KMS-11 (cell line): ENCODE measurements around the gene SPNS1.
"Not testable (repeated sequence)": the region's sequence is repeated elsewhere in the genome, so short reads cannot be mapped to it uniquely, and the experiment has no call there.

Experiments
- H2AFZ ChIP-seq: fragments of 200-600 bp; sonication (generic); 2 replicates; pipeline ENCODE4 v1.6.1; 2016; ENCODE audit warnings: antibody characterized with exemption, mixed run types, low read depth
- H3K27ac ChIP-seq: fragments of 200-600 bp; sonication (generic); 2 replicates; pipeline ENCODE4 v1.6.1; 2016; ENCODE audit warnings: mild to moderate bottlenecking, mixed run types
- H3K27me3 ChIP-seq: fragments of 200-600 bp; sonication (generic); 2 replicates; pipeline ENCODE4 v1.6.1; 2017; ENCODE audit warnings: mild to moderate bottlenecking, low read depth, mixed run types, moderate library complexity; ENCODE audit not compliant: insufficient read depth
- H3K36me3 ChIP-seq: fragments of 200-600 bp; sonication (generic); 2 replicates; pipeline ENCODE4 v1.6.1; 2017; ENCODE audit warnings: mild to moderate bottlenecking, mixed run types; ENCODE audit not compliant: insufficient read depth
- H3K4me1 ChIP-seq: fragments of 200-600 bp; sonication (generic); 2 replicates; pipeline ENCODE4 v1.6.1; 2016; ENCODE audit warnings: mild to moderate bottlenecking, low read depth, mixed run types; ENCODE audit not compliant: poor library complexity, severe bottlenecking
- H3K4me2 ChIP-seq: fragments of 200-600 bp; sonication (generic); 2 replicates; pipeline ENCODE4 v1.7.0; 2016; ENCODE audit warnings: mild to moderate bottlenecking, mixed run types
- H3K4me3 ChIP-seq: fragments of 200-600 bp; sonication (generic); IDR thresholded peaks from 2 replicates; pipeline ENCODE4 v1.6.1; 2017; ENCODE audit warnings: low read depth, low read length, mixed read lengths; ENCODE audit not compliant: insufficient read depth
- H3K79me2 ChIP-seq: fragments of 200-600 bp; sonication (generic); 2 replicates; pipeline ENCODE4 v1.6.1; 2016; ENCODE audit warnings: low read depth, mixed run types; ENCODE audit not compliant: insufficient read depth
- H3K9ac ChIP-seq: fragments of 200-600 bp; sonication (generic); 2 replicates; pipeline ENCODE4 v1.6.1; 2016; ENCODE audit warnings: mild to moderate bottlenecking, mixed run types
- H4K20me1 ChIP-seq: fragments of 200-600 bp; sonication (generic); 2 replicates; pipeline ENCODE4 v1.6.1; 2016; ENCODE audit warnings: mild to moderate bottlenecking, mixed run types; ENCODE audit not compliant: insufficient read depth
- CTCF ChIP-seq: fragments of 200-600 bp; sonication (generic); conservative IDR thresholded peaks from 2 replicates; pipeline ENCODE4 v1.6.1; 2017; ENCODE audit warnings: low read depth, mild to moderate bottlenecking, antibody characterized with exemption, low read length, moderate library complexity, mixed read lengths

SPNS1 gene

GRCh38 chr16:28975158-28975599 is 601 bp downstream of the SPNS1 start:
- Histone ChIP-seq H4K20me1 (no peaks in the 10 kb centered on the region), H3K9ac (peak overlapping the region; percentile 72; the same call in 1 of the 2 replicates), H3K4me1 (peaks cover 14% of the 10 kb centered on the region), H3K79me2 (no peaks in the 10 kb centered on the region), H2AFZ (peak overlapping the region; percentile 92), H3K27me3 (no peaks in the 10 kb centered on the region), H3K4me2 (peak overlapping the region; percentile 88), H3K36me3 (no peaks in the 10 kb centered on the region), H3K27ac (no peak overlapping the region), H3K4me3 (peak overlapping the region; percentile 18)
- TF ChIP-seq CTCF: no peak

- Histone ChIP-seq H4K20me1 (no peaks in the 10 kb centered on the region), H3K27me3 (no peaks in the 10 kb centered on the region), H3K4me2 (no peak overlapping the region), H3K36me3 (no peaks in the 10 kb centered on the region), H3K27ac (no peak overlapping the region), H2AFZ (no peak overlapping the region), H3K4me3 (no peak overlapping the region), H3K9ac (no peak overlapping the region), H3K4me1 (peaks cover 14% of the 10 kb centered on the region), H3K79me2 (no peaks in the 10 kb centered on the region)
- peak; percentile 79 for TF ChIP-seq CTCF
Observed at GRCh38 chr16:28977703-28978662, 3.4 kb downstream of the SPNS1 start.

- not testable (repeated sequence) for H3K27ac ChIP-seq, H3K9ac ChIP-seq, H4K20me1 ChIP-seq, H3K36me3 ChIP-seq, H3K27me3 ChIP-seq, H3K4me3 ChIP-seq, H3K79me2 ChIP-seq, H3K4me2 ChIP-seq, H2AFZ ChIP-seq
- peaks cover 19% of the 10 kb centered on the region for H3K4me1 ChIP-seq
Observed at GRCh38 chr16:28980330-28980729, 5.8 kb downstream of the SPNS1 start.

GRCh38 chr16:28980929-28981328 is 6.4 kb downstream of the SPNS1 start:
- Histone ChIP-seq H4K20me1 (no peaks in the 10 kb centered on the region), H3K27me3 (no peaks in the 10 kb centered on the region), H3K4me1 (peaks cover 20% of the 10 kb centered on the region), H3K79me2 (no peaks in the 10 kb centered on the region; the same call in 1 of the 2 replicates), H2AFZ (no peak overlapping the region), H3K36me3 (no peaks in the 10 kb centered on the region), H3K4me3 (no peak overlapping the region), H3K4me2 (no peak overlapping the region), H3K27ac (no peak overlapping the region), H3K9ac (no peak overlapping the region)
- TF ChIP-seq CTCF: no peak

- H2AFZ ChIP-seq: no peak overlapping the region
- H3K4me2 ChIP-seq: no peak overlapping the region
- no peak overlapping the region for H3K27ac ChIP-seq
- H3K4me1 ChIP-seq: peaks cover 20% of the 10 kb centered on the region
- H3K9ac ChIP-seq: no peak overlapping the region
- H3K4me3 ChIP-seq: no peak overlapping the region
- no peaks in the 10 kb centered on the region for H4K20me1 ChIP-seq
- TF ChIP-seq CTCF: peak; percentile 94
- H3K27me3 ChIP-seq: no peaks in the 10 kb centered on the region
- no peaks in the 10 kb centered on the region for H3K36me3 ChIP-seq
- no peaks in the 10 kb centered on the region; the same call in 1 of the 2 replicates for H3K79me2 ChIP-seq
Observed at GRCh38 chr16:28981517-28981916, 6.9 kb downstream of the SPNS1 start.
